Activated CD4-positive, alpha-beta T cell treated with anti-CD3 and anti-CD28 coated beads, Interleukin-2, Interleukin-4, amounts not matched to agents 100 ng/mL and 50 ng/mL, durations not matched to agents 16 hours and 8 hours (primary cell): Measurements from ENCODE around the gene KIF18B.
A peak's percentile ranks its signal among the peaks of the same experiment; 100 is the strongest.

Experiments
- DNase-seq: peaks from one replicate; pipeline ENCODE4 v3.0.0-alpha.2; 2020; ENCODE audit warnings: low spot score

KIF18B gene

DNA sequence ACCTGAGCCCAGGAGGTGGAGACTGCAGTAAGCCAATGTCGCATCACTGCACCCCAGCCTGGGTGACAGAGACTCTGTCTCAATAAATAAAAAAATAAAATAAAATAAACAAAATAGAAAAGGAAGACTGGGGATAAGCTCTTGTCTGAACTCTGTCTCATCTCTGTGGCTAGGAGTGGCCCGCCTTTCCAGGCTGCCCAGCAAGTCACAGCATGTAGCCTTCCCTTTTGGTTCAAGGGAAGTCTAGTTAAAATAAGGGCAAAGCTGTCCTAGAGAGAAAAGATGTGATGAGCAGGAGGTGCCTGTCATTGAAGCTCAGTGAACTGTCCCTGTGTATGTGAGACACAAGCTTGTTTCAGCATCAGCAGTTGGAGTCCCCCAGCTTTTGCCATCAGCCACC, 29.6 kb downstream of the KIF18B start:
- DNase-seq = no peak

DNA sequence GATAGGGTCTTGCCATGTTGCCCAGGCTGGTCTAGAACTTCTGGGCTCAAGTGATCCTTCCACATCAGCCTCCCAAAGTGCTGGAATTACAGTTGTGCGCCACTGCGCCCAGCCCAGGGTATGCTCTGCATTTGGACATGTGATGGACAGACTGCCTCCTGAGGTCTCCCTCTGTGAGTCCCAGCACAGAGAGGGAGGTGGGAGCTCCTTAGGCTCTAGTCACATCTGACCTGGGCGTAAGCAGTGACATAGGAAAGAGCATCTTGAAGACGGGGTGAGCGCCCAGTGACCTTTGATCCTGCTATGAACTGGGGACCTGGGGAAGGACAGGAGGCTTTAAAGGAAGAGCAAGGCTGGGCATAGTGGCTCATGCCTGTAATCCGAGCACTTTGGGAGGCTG, 30.1 kb downstream of the KIF18B start:
- no peak for DNase-seq

DNA sequence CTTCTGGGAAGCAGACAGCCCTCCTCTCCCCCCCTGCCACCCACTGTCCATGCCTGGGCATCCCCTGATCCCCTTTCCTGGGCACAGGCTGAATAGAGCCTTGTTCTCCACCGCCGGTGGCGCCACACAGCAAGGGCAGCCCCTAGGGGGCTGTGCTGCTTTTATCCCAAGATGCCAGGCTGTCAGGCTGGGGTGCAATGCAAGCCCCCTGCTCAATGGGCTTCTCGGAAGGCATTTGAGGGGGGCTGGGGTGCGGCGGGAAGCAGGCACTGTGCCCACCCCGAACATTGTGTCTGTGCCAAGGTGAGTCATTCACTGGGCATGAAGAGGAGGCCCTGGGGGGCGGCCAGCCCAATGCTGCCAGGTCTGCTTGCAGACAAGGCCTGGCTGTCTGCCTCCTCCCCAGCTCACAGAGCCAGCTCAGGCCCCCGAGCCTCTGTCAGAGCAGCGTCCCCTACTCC, 30.8 kb downstream of the KIF18B start:
- no peak for DNase-seq

DNA sequence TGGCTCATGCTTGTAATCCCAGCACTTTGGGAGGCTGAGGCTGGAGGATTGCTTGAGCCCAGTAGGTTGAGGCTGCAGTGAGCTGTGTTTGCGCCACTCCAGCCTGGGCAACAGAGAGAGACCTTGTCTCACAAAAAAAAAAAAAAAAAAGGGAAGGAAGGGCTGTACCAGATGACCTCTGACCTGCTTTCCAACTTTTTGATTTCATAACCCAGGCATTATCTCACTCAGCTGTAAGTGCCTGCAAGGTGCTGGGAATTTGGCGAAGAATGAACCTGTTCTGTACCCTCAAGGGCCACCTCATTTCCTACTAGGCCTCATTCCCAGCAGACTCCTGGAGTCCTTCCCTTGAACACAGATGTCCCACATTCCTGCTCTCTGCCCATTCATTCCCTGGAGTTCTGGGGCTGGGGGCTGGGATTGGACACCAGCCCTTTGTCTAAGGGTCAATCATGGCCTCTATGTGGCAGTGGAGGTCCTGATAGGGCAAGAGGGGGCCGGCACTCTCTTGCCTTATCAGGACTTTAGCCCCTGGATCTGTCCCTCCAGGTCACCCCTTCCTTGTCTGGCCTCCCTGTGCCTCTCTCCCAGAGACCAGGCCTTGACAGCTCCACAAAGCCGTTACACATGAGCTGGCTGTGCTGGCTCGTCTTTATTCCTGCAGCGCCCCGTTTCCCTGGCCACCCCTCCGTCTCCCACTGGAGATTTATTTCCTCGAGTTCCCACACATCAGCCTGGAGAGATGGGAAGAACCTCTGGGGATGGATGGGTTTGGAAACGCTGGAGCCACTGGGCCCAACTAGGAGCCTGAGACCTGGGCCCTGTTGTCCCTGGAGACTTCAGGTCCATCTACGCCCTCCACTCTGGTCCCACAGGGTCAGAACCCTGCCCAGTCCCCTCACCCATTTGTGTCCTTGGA, 31.5 kb downstream of the KIF18B start:
- DNase-seq = no peak

DNA sequence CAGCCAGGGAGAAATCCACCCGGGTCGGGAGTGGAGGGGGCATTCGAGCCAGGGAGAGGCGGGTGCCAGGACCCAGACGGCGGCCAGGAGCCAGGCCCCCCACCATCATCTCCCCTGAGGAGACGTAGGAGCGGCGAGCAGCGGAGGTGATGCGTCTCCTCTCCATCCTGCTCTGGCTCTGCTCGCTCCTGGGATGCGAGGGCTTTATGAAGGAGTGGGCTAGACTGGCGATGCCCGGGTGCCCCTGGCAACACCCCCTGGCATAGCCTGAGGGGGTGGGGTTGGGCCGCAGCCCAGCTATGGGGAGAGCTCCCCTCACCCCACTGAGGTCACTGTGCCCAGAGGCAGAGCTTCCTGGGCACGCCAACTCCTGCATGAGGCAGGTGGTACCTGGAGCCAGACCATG, 32.2 kb downstream of the KIF18B start, which contains the start of gene GFAP:
Gene GFAP (minus strand): TSS at position 180 of the 406 bp plus-strand sequence. CDS start 14 bp downstream, at position 166.
- no peak for DNase-seq

DNA sequence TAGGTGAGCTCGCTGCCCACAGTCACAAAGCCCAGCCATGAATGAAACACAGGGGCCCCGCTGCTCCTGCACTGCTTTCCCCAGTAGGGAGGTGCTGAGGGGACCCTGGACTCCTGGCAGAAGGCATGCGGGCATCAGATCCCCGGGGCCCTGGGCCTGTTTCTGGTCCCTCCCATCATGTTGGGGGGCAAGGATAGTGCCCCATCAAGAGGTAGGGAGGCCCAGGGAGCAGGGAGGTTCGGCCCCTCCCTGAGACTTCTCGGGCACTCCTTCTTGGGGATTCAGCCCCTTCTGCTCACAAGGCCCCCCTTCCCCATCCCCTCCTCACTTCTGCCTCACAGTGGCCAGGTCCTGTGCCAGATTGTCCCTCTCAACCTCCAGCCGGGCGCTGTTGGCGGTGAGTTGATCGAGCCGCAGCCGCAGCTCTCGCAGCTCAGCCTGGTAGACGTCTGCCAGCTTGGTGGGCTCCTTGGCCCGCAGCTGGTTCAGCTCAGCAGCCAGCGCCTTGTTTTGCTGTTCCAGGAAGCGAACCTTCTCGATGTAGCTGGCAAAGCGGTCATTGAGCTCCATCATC, 32.8 kb downstream of the KIF18B start:
- DNase-seq = no peak

DNA sequence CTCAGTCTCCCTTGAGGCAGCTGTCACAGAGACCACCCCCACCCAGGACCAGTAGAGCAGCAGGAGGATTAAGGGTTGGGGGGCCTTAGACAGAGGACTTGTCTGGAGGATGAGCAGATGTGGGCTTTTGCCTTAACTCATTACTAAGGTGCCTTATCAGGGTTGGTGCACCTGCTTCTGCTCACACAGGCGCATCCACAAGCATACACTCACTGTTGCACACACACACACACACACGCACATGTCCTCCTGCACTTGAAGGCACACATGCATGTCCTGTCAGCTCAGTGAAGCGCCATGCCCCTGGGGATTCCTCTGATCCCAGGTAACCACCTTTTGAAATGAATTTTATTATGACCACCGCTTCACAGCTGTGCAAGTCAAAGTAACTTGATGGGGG, 33.4 kb downstream of the KIF18B start:
- DNase-seq = no peak

DNA sequence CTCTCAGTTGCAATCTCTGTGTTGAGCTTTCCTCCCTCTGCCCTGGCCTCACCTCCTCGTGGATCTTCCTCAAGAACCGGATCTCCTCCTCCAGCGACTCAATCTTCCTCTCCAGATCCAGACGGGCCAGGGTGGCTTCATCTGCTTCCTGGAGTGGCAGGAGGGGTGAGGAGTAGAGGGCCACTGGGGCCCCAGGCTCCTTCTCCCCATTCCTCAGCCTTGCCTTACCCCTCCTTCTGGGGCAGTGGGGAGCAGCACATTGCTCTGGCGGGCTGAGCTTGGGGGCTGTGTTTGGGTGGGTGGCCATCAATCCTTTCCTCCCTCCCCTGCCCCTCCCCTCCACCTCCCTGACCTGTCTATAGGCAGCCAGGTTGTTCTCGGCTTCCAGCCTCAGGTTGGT, 33.9 kb downstream of the KIF18B start:
- DNase-seq = no peak

DNA sequence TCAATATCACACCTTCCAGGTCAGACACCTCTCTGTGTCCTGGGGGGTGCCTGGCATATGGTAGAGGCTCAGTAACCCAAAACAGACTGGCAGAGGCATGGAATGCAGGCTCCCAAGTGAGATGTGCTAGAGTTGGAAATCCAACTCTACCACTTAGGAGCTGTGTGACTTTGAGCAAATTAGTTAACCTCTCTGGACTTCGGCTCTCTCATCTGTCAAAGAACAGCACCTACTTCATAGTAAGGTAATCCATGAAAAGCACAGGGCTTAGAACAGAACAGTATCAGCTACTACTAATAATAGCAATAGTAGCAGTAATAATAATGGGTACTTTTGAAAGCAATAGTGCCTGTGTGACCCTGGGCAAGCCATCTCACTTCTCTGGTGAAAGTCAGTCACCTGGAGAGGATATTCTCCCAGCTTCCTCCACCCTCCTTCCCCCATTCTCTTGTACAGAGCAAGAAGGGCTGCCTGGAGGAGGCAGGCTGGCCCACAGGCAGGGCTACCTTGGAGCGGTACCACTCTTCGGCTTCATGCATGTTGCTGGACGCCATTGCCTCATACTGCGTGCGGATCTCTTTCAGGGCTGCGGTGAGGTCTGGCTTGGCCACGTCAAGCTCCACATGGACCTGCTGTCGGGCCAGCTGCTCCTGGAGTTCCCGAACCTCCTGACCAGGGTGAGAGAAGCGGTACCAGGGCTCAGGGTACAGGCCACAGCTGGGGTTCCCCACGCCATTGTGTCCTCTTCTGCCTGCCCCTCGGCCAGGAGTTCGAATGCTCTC, 34.6 kb downstream of the KIF18B start:
- DNase-seq = no peak

DNA sequence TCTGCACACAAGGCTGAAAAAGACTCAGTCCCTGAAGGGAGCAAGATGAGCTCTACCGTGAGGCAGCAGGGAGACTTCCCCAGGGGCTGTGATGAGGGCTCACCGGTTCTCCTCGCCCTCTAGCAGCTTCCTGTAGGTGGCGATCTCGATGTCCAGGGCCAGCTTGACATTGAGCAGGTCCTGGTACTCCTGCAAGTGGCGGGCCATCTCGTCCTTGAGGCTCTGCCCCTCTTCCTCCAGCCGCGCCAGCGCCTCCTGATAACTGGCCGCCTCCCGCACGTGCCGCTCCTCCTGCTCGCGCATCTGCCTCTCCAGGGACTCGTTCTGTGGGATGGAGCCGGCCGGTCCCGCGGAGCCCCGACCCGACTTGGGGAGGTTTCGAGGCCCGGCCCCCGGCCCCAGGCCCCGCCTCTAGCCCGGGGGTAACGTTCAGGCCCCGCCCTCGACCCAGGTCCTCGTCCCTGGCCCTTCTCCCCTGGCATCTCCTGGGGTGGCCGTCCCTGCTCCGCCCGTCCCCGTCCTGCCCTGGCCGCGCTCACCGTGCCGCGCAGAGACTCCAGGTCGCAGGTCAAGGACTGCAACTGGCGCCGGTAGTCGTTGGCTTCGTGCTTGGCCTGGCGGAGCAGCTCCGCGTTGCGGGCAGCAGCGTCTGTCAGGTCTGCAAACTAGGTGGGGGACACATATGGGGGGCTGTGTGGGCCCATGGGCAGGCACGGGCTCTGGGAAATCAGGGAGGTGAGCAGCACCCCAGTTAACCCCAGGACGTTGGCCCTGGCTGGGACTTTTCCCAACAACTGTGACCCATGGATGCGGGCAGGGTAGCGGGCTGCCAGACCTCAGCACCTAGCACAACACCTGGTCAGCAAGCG, 36.2 kb downstream of the KIF18B start:
- peak; percentile 39 for DNase-seq

DNA sequence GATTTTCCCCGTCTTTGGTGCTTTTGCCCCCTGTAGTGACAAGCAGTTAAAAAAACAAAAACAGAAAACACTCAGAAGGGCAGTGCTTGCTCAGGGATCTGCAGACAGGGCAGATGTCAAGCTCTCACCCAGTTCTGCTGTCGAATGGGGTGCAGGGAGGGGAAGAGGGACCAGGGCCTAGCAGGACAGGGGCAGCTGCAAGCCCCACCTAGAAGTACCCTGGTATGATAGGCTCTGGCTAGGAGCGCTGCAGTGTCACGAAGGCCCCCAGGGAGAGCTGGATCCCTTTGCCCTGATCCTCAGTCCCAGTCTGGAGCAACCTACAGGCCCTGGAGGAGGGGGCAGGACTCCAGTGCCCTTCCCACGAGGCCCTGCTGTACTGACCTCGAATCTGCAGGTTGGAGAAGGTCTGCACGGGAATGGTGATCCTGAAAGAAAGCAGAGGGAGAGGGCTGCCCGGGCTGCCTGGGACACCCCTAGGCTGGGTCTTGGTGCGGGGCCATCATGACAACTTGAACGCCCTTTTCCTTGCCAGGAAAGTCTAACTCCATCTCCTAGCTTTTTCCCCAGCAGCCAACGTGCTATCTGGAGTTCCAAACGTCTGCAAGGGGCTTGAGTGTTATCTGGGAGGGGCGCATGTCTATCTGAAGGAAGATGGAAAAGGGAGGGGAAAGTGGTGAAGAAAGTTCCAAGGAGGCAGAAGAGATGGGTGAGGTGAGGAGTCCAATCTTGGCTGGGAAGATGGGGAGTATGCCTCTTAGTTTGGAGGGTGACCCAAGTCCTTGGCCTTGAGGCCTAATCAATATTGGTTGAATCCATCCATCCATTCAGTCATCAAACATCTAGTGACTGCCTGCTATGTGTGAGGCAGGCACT, 37.1 kb downstream of the KIF18B start:
- no peak for DNase-seq

DNA sequence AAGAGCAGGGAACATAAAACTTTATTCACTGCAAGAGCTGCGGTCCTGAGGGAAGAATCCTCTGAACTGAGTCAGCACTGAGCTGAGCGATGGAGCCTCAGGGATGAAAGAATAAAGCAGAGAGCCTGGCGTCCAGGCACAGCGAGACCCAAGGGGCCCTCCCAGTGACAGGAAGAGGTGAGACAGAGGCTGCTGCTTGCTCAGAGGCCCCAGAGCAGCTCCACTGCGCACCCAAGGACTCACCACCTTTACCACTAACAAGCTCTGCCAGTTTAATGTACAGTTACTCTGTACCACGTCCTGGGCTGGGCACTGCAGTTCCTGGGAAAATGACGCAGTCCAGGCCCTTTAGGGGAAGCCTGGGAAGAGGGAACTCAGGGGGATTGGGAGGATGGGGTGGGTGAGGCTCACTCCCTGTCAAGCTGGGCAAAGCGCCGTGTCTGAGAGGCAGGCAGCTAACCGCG, 37.9 kb downstream of the KIF18B start:
- no peak for DNase-seq

DNA sequence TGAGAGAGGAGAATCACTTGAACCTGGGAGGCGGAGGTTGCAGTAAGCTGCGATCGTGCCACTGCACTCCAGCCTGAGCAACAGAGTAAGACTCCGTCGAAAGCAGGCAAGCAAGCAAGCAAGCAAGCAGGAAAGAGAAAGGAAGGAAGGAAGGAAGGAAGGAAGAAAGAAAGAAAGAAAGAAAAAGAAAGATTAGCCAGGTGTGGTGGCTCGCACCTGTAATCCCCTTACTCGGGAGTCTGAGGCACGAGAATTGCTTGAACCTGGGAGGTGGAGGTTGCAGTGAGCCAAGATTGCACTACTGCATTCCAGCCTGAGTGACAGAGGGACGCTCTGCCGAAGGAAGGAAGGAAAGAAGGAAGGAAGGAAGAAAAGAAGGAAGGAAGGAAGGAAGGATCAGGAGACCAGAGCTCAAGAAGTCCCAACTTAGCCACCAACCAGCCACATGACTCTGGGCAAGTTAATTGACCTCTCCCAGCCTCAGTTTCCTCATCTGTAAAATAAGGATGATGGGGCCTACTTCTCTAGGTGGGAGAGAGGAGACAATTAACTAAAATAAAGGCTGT, 38.7 kb downstream of the KIF18B start:
- DNase-seq = no peak

DNA sequence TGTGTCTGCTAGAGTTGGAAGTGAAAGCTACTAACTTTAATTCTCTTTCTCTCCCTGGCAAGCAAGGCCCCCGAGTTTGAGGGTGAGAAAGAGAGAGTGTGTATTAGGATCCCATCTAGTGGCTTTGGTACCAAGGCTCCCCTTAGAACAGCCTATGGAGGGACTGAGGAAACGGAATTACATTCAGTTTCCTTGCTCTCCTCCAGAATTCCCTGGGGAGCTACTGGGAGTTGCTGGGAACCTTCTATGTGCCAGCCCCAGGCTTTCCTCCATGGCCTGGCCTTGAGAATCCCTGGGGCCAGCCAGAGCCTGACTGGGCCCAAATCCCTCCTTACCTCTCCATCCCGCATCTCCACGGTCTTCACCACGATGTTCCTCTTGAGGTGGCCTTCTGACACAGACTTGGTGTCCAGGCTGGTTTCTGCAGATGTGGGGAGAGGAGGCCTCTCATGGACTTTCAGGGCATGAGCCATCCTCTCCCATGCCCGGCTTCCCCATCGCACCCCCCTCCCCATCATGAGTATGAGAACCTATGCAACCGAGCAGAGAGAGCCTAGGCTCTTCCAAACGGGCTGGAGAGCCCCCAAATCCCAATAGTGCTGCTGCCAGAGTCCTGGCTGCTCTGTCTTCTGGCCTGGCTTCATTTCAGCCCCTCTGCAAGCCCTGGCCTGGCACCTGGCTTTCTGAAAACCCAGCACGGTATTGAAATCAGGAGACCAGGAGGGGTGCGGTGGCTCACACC, 39.7 kb downstream of the KIF18B start:
- DNase-seq = no peak

DNA sequence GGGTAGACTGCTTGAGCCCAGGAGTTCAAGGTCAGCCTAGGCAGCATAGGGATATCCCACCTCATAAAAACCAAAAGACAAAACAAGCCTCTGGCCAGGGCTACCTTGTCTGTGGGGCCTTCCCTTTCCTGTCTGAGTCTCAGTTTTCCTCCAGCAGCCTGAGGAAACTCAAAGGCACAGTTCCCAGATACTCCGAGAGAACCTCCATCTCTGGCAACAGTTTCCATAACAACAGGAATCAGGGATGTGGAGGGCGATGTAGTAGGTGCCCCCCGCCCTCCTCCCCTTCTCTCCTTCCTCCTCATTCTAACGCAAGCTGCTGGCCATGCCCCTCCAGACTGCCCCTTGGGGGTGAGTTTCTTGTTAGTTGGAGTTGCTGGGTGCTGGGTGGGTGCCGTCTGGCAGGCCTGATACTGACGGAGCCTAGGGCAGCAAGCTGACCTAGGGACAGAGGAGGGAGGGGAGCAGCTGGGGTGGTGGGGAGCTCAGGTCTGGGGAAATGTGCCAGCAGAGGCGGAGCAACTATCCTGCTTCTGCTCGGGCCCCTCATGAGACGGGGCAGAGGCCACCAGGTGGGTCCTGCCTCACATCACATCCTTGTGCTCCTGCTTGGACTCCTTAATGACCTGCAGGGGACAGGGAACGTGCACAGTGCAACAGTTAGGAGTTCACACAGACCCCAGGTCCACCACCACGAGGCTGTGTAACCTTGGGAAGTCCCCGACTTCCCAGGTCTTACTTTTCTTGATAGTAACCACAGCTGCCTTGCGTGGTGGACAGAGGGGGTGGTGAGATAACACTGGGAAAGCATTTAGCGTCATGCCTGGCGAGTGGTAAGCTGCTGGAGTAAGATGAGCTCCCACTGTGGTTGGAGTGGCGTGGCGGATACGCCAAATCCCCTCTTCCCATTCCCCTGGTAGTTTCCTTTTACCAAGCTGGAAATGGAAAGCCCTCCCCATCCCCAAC, 40.5 kb downstream of the KIF18B start:
- DNase-seq = no peak

DNA sequence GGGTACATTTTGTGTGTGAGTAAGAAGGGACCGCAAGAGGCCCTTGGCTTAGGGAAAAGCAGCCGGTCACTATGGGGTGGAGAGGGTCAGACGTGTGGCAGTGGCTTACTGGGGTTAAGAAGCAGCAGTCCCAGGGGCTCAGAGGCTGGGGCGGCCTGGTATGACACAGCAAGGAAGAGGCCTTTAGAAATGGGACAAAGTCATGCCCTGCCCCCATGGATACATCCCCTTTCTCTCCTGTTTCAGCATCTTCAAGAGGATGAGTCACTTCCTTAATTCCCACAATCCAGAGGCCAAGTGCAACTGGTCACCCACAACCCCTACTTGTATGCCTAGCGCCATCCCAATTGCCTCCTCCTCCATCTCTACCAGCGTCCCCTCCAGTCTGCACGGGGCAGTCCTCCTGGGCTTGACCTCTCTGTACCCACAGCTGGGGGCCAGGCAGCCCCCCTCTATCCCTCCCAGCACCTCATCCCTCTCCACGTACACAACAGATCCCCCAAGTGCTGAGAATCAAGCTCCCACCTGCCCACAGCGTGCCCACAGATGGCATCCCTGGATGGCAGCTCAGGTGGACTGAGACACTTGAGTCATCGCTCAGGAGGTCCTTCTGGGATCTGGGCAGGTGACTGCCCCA, 41.4 kb downstream of the KIF18B start:
- DNase-seq = no peak
